NCI-H1048 (cell line): ENCODE results near the gene PARD3.
A peak's percentile ranks its signal among the peaks of the same experiment; 100 is the strongest.

Experiments used
- DNase-seq: peaks from one replicate; lab custom pipeline; 2025; lab: John Stamatoyannopoulos, UW

The PARD3 gene

GRCh38 chr10:34689053-34689452 lies 126.0 kb downstream of the PARD3 start:
- DNase-seq: no peak

GRCh38 chr10:34687434-34688210 lies 127.5 kb downstream of the PARD3 start:
- DNase-seq: no peak

- DNase-seq: no peak
These were observed 132.5 kb downstream of the PARD3 start for GRCh38 chr10:34682580-34682979.

- DNase-seq: no peak
These were observed 133.2 kb downstream of the PARD3 start for GRCh38 chr10:34681933-34682332.

GRCh38 chr10:34679177-34679576 lies 135.9 kb downstream of the PARD3 start:
- DNase-seq: no peak

- no peak for DNase-seq
These were observed 137.5 kb downstream of the PARD3 start for GRCh38 chr10:34677591-34677990.

GRCh38 chr10:34677132-34677531 lies 138.0 kb downstream of the PARD3 start:
- DNase-seq: no peak

- no peak for DNase-seq
These were observed 140.9 kb downstream of the PARD3 start for GRCh38 chr10:34674176-34674575.

GRCh38 chr10:34670081-34670480 lies 145.0 kb downstream of the PARD3 start:
- no peak for DNase-seq

GRCh38 chr10:34669079-34669478 lies 146.0 kb downstream of the PARD3 start:
- no peak for DNase-seq

GRCh38 chr10:34667177-34667576 lies 147.9 kb downstream of the PARD3 start:
- DNase-seq: no peak

- DNase-seq: no peak
These were observed 148.9 kb downstream of the PARD3 start for GRCh38 chr10:34666008-34666704.

- DNase-seq: no peak
These were observed 150.4 kb downstream of the PARD3 start for GRCh38 chr10:34664706-34665105.

- DNase-seq: no peak
These were observed 153.5 kb downstream of the PARD3 start for GRCh38 chr10:34661580-34661979.

- DNase-seq: no peak
These were observed 156.2 kb downstream of the PARD3 start for GRCh38 chr10:34658934-34659333.

GRCh38 chr10:34656661-34657060 lies 158.4 kb downstream of the PARD3 start:
- DNase-seq: no peak

GRCh38 chr10:34655286-34656170 lies 159.6 kb downstream of the PARD3 start:
- DNase-seq: peak; percentile 46

GRCh38 chr10:34654211-34654610 lies 160.9 kb downstream of the PARD3 start:
- DNase-seq: no peak

GRCh38 chr10:34653530-34653929 lies 161.6 kb downstream of the PARD3 start:
- no peak for DNase-seq

GRCh38 chr10:34651416-34652195 lies 163.5 kb downstream of the PARD3 start:
- DNase-seq: no peak

- no peak for DNase-seq
These were observed 164.9 kb downstream of the PARD3 start for GRCh38 chr10:34650156-34650555.

GRCh38 chr10:34649385-34649784 lies 165.7 kb downstream of the PARD3 start:
- no peak for DNase-seq
